Activated naive CD4-positive, alpha-beta T cell treated with anti-CD3 and anti-CD28 coated beads, Interleukin-2, amount 10 ng/mL, durations not matched to agents 7 days and 5 days (primary cell): ENCODE data around the gene RANBP1.

ENCODE experiments used
- CTCF ChIA-PET: fragments of 350-600 bp; sonication (Branson Sonifier 250); formaldehyde crosslinking; loops from one replicate; lab custom pipeline; 2021; ENCODE audit warnings: antibody characterized with exemption; lab: Charles Lee
- DNase-seq: peaks from one replicate; pipeline ENCODE4 v3.0.0-alpha.2; 2020
- H3K27ac Mint-ChIP-seq: one replicate; pipeline ENCODE4 v1.8.0; 2021; ENCODE audit warnings: mild to moderate bottlenecking, moderate library complexity, mixed read lengths
- H3K27me3 Mint-ChIP-seq: one replicate; pipeline ENCODE4 v1.8.0; 2021; ENCODE audit warnings: mild to moderate bottlenecking, mixed read lengths
- H3K36me3 Mint-ChIP-seq: one replicate; pipeline ENCODE4 v1.8.0; 2021; ENCODE audit warnings: mixed read lengths
- H3K4me1 Mint-ChIP-seq: one replicate; pipeline ENCODE4 v1.8.0; 2021; ENCODE audit warnings: mixed read lengths
- H3K4me3 Mint-ChIP-seq: one replicate; pipeline ENCODE4 v1.8.0; 2021; ENCODE audit warnings: mild to moderate bottlenecking, moderate library complexity, mixed read lengths
- H3K9me3 Mint-ChIP-seq: one replicate; pipeline ENCODE4 v1.8.0; 2021; ENCODE audit warnings: mixed read lengths

The RANBP1 gene

DNA sequence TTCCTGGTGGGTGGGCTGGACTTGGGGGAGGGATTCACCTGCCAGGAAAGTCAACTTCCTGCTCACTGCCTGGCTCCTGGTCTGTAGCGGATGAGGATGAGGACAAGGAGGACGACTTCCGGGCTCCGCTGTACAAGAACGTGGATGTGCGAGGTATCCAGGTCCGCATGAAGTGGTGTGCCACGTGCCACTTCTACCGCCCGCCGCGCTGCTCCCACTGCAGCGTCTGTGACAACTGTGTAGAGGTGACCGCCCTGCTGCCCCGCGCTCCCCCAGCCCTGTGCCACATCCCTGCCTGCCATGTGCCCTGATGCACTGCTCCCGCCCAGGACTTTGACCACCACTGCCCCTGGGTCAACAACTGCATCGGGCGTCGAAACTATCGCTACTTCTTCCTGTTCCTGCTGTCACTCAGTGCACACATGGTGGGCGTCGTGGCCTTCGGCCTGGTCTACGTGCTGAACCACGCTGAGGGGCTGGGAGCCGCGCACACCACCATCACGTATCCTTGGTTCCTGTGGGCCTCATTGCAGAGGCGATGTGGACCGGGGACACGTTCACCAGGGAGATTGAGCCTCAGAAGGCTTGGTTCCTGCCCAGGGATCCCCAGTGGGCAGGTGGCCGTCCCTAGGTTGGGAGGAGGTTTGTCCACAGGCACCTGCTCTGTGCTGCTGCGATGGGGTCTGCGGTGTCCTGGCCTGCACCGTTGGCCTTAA lies 23.6 kb downstream of the RANBP1 start:
- DNase-seq, result no peak
- H3K27me3 Mint-ChIP-seq, result no peaks in the 10 kb centered on the region
- H3K9me3 Mint-ChIP-seq, result no peaks in the 10 kb centered on the region
- no peaks in the 10 kb centered on the region for H3K36me3 Mint-ChIP-seq
- H3K4me3 Mint-ChIP-seq, result no peak overlapping the region
- H3K27ac Mint-ChIP-seq, result no peak overlapping the region
- peaks cover 6% of the 10 kb centered on the region for H3K4me1 Mint-ChIP-seq
- CTCF ChIA-PET, result no interaction called here

DNA sequence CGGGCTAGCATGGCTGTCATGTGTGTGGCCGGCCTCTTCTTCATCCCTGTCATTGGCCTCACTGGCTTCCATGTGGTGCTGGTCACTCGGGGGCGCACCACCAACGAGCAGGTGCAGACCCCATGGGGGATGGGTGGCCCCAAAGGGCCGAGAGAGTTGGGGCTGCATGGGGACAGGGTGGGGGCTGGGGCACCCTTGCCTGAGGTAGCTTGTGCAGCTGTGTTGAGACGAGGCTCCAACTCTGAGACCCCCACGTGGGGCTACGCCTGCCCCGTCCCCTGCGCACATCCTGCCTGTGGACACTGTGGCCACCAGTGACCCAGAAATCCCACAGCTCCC lies 24.2 kb downstream of the RANBP1 start:
- no peak overlapping the region for H3K4me3 Mint-ChIP-seq
- CTCF ChIA-PET, result no interaction called here
- no peak overlapping the region for H3K27ac Mint-ChIP-seq
- H3K4me1 Mint-ChIP-seq, result peaks cover 5% of the 10 kb centered on the region
- no peaks in the 10 kb centered on the region for H3K27me3 Mint-ChIP-seq
- no peaks in the 10 kb centered on the region for H3K36me3 Mint-ChIP-seq
- H3K9me3 Mint-ChIP-seq, result no peaks in the 10 kb centered on the region
- no peak for DNase-seq

DNA sequence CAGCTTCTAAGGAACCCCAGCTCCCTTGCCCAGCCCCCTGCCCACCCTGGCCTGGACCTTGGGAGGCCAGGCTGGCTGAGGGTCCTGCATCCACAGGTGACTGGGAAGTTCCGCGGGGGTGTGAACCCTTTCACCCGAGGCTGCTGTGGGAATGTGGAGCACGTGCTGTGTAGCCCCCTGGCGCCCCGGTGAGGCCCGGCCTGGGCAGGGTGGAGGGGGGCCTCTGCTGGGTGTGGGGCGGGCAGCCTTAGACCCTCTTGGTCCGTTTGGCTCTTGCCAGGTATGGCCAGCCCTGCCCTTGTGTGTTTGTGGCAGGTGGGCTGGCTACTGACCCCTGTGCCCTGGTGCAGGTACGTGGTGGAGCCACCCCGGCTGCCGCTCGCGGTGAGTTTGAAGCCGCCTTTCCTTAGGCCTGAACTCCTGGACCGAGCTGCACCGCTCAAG lies 24.6 kb downstream of the RANBP1 start:
- CTCF ChIA-PET, result no interaction called here
- no peaks in the 10 kb centered on the region for H3K36me3 Mint-ChIP-seq
- no peaks in the 10 kb centered on the region for H3K27me3 Mint-ChIP-seq

DNA sequence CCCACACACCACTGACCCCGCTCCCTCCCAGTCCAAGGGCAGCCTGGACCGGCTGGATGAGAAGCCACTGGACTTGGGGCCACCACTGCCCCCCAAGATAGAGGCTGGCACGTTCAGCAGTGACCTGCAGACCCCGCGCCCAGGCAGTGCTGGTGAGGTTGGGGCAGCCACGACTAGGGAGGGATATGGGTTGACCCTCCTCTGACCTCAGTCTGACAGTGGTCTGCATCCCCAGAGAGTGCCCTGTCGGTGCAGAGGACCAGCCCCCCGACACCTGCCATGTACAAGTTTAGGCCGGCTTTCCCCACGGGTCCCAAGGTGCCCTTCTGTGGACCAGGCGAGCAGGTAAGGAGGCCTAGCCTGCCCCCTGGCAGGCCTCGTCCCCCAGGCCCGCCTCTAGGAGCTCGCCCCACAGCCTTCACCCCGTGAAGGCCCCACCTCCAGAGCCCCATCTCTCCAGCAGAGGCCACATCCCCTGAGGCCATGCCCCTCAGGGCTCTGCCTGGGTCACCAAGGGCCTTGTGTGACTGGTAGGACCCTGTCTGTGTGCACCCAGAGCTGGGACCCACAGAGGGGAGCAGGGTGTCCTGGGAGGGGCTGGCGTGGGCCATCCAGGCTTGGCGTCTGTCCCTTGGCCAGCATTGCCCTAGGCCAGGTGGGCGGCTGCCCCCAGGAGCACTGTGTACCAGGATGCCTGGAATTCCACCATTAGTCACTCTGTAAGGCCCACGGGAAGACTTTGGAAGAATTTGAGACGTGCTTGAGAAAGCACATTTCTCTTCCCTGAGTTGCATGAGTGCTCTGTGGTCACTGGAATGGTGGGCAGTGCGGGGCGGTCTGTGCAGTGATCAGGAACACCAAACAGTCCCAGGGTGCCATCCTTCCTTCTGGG lies 25.5 kb downstream of the RANBP1 start:
- CTCF ChIA-PET, result no interaction called here
- no peak for DNase-seq
- H3K36me3 Mint-ChIP-seq, result no peaks in the 10 kb centered on the region
- H3K27ac Mint-ChIP-seq, result no peak overlapping the region
- H3K4me3 Mint-ChIP-seq, result no peak overlapping the region
- no peaks in the 10 kb centered on the region for H3K9me3 Mint-ChIP-seq
- H3K27me3 Mint-ChIP-seq, result no peaks in the 10 kb centered on the region
- peaks cover 3% of the 10 kb centered on the region for H3K4me1 Mint-ChIP-seq

More for the DNA sequence above, 24.6 kb downstream of the RANBP1 start:
- no peak overlapping the region for H3K27ac Mint-ChIP-seq
- H3K4me1 Mint-ChIP-seq, result peaks cover 5% of the 10 kb centered on the region
- H3K9me3 Mint-ChIP-seq, result no peaks in the 10 kb centered on the region
- DNase-seq, result no peak
- H3K4me3 Mint-ChIP-seq, result no peak overlapping the region

DNA sequence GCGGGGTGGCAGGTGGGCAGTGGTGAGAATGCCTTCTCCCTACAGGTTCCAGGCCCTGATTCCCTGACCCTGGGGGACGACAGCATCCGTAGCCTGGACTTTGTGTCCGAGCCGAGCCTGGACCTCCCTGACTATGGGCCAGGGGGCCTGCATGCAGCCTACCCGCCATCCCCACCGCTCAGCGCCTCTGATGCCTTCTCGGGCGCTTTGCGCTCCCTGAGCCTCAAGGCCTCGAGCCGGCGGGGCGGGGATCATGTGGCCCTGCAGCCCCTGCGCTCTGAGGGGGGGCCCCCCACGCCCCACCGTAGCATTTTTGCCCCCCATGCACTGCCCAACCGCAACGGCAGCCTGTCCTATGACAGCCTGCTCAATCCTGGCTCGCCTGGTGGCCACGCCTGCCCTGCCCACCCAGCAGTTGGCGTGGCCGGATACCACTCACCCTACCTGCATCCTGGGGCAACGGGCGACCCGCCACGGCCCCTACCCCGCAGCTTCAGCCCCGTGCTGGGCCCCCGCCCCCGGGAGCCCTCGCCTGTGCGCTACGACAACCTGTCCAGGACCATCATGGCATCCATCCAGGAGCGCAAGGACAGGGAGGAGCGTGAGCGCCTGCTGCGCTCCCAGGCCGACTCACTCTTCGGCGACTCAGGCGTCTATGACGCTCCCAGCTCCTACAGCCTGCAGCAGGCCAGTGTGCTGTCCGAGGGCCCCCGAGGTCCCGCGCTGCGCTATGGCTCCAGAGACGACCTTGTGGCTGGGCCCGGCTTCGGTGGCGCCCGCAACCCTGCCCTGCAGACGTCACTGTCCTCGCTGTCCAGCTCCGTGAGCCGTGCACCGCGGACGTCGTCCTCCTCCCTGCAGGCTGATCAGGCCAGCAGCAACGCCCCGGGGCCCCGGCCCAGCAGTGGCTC lies 27.1 kb downstream of the RANBP1 start:
- H3K4me3 Mint-ChIP-seq, result no peak overlapping the region
- no peak for DNase-seq
- H3K4me1 Mint-ChIP-seq, result no peaks in the 10 kb centered on the region
- H3K9me3 Mint-ChIP-seq, result no peaks in the 10 kb centered on the region
- H3K27me3 Mint-ChIP-seq, result no peaks in the 10 kb centered on the region
- CTCF ChIA-PET, result no interaction called here
- H3K27ac Mint-ChIP-seq, result no peak overlapping the region
- no peaks in the 10 kb centered on the region for H3K36me3 Mint-ChIP-seq

DNA sequence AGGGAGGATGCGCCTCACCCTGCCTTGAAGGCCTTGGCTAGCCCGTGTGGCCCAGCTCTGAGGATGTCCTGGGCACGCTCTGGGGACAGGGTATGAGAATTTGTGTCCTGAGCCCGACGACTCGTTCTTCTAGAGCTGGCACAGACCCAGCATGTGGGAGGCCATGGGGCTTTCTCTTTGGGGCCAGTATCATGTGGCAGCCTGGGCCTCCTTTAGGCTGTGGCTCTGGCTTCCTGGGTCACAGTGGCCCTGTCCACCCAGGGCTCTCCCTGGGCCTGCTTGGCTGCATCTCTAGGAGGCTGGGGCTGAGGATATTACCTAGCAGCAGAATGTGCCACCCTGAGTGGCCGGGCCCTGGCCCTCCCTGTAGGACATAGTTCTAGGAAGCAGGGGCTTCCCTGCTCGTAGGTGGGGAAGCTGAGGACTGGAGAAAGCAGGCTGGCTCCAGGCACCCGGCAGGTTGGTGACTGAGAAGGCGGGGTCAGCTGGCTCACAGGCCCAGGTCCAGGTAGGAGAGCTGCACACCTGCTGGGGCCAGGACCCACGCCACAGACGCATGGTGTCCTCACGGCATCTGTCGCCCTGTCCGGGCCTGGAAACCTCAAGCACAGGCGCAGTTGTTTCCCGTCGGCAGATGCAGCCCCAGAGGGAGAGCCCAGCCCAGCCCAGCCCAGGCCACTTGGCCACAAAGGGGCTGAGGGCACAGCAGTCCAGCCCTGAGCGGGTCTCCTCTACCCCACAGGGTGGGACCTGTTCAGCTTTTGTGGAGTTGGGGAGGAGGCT lies 28.2 kb downstream of the RANBP1 start:
- Mint-ChIP-seq H3K4me1 (no peaks in the 10 kb centered on the region), H3K36me3 (no peaks in the 10 kb centered on the region), H3K27me3 (no peaks in the 10 kb centered on the region), H3K27ac (no peak overlapping the region), H3K9me3 (no peaks in the 10 kb centered on the region), H3K4me3 (no peak overlapping the region)
- CTCF ChIA-PET, result interaction anchor here (1.4 kb wide), 1 partner anchor 13 kb away, joined by 3 read pairs; no protein-coding TSS in a partner anchor
- no peak for DNase-seq

DNA sequence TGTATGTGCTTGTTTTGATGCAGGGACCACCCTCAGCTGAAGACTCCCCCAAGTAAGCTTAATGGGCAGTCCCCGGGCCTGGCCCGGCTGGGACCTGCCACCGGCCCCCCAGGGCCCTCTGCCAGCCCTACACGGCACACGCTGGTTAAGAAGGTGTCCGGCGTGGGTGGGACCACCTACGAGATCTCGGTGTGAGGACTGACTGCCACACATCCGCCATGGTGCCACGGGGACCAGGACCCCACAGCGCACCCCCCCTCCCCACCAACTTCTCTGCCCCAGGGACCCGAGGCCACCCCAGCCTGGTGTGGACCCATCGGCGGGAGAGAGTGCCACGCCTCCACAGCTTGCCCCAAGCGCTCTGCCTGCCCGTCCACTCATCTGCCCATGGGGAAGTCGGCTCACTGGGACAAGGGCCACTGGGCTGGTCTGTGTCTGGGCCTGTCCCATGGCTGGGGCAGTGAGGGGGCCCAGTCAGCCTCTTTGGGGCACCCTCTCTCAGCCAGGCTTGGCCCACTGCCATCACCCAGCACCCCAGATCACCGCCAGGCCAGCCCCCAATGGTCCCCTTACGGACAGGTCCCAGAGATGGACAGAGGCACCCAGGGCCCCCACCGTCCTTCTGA lies 29.4 kb downstream of the RANBP1 start:
- H3K27me3 Mint-ChIP-seq, result no peaks in the 10 kb centered on the region
- CTCF ChIA-PET, result interaction anchor here (1.4 kb wide), 1 partner anchor 12 kb away, joined by 3 read pairs; no protein-coding TSS in a partner anchor
- H3K36me3 Mint-ChIP-seq, result no peaks in the 10 kb centered on the region

DNA sequence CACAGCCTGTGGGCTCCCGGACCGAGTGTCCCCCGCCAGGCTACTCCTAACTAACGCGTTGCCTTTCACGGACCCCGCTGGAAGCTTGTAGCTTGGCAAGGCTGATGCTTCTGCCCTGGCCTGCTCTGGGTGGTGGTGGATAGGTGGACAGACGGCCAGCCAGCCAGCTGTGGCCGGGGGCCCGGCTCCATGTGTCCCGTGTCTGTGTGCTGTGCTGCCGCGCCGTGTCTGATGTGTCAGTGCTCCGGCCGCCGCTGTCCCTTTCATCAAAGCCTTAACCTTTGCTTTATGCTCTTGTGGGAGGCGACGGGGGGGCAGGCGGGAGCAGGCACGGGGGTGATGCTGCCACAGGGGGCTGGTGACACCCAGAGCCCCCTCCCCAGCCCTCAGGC lies 29.9 kb downstream of the RANBP1 start:
- Mint-ChIP-seq H3K27ac (no peak overlapping the region), H3K4me1 (no peaks in the 10 kb centered on the region), H3K36me3 (no peaks in the 10 kb centered on the region), H3K4me3 (no peak overlapping the region), H3K27me3 (no peaks in the 10 kb centered on the region), H3K9me3 (no peaks in the 10 kb centered on the region)
- DNase-seq, result no peak
- CTCF ChIA-PET, result no interaction called here

More for the DNA sequence above, 29.4 kb downstream of the RANBP1 start:
- H3K27ac Mint-ChIP-seq, result no peak overlapping the region
- no peak overlapping the region for H3K4me3 Mint-ChIP-seq
- no peaks in the 10 kb centered on the region for H3K4me1 Mint-ChIP-seq
- H3K9me3 Mint-ChIP-seq, result no peaks in the 10 kb centered on the region
- DNase-seq, result no peak

DNA sequence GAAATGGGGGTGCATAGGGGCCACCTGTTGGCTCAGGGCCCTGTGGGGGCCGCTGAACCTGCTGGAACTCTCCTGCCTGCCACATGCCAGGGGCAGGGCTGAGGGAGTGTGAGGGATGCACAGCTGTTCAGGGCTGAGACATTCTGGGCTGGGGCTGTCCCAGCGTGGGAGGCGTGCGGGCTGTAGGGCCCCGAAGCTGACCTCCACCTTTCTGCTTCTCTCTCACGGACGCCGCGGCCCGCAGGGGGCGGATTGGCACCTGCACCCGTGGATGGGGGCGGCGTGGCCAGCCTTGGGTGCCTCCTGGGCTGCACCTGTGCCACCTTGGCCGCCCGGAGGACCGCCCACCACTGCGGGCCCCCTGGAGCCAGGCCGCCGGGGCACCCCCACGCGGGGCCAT lies 30.9 kb downstream of the RANBP1 start:
- CTCF ChIA-PET, result no interaction called here
- Mint-ChIP-seq H3K9me3 (no peaks in the 10 kb centered on the region), H3K27ac (no peak overlapping the region), H3K4me1 (no peaks in the 10 kb centered on the region), H3K27me3 (no peaks in the 10 kb centered on the region), H3K4me3 (no peak overlapping the region), H3K36me3 (no peaks in the 10 kb centered on the region)
- no peak for DNase-seq

DNA sequence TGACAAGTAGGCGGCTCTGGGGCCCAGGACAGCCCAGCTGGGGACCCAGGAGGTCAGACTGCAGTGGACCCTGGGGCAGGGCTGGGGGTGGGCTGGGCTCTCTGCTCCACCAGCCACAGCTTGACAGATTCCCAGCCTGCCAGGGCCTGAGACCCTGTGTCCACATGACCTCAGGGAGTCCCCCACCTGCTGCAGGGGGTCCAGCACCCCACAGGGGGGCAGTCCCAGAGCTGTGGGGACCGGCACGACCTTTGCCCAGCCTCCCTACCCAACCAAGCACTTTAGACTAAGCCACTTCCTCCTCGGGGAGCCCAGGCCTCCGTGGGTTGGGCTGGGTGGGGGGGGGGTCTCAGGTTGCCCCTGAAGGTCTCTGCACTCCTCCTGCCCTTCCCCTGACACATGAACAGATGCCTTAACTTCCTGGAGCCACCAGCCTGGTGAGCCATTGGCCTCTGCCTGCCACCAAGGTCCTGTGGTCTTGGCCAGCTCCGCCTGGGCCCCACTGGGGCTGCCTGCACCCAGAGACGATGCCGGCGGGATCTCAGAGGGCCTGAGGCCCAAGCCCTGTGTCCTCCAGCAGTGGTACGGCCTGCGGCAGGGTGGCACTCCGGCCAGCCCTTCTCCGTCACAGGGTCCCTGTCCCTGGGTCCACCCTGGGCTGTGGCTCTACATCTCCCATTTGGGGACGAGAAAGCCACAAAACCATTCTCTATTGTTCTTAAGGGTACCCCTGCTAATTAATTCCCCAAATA lies 31.5 kb downstream of the RANBP1 start:
- no peaks in the 10 kb centered on the region for H3K9me3 Mint-ChIP-seq
- no peak overlapping the region for H3K4me3 Mint-ChIP-seq
- peaks cover 2% of the 10 kb centered on the region for H3K27me3 Mint-ChIP-seq
- no peak for DNase-seq
- no peak overlapping the region for H3K27ac Mint-ChIP-seq
- CTCF ChIA-PET, result no interaction called here
- H3K4me1 Mint-ChIP-seq, result no peaks in the 10 kb centered on the region
- H3K36me3 Mint-ChIP-seq, result no peaks in the 10 kb centered on the region

DNA sequence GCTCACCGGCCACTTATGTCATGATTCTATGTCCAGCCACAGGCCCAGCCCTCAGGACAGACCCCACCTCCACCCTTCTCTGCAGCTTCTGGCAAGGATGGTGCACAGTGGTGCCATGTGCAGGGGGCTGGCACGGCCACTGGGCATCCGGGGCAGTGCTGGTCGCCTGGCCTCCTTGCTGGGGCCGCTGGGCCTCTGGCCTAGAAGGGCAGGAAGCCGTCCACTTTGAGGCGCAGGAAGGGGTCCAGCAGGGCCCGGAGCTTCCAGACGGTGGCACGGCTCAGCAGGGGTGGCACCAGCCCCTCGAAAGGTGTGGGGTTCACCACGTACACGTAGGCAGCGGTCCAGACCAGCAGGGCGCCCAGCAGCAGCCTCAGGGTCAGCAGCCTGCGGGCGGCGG lies 32.5 kb downstream of the RANBP1 start:
- DNase-seq, result no peak
- CTCF ChIA-PET, result no interaction called here
- Mint-ChIP-seq H3K36me3 (no peaks in the 10 kb centered on the region), H3K9me3 (no peaks in the 10 kb centered on the region), H3K4me3 (no peak overlapping the region), H3K27ac (no peak overlapping the region), H3K4me1 (no peaks in the 10 kb centered on the region), H3K27me3 (peaks cover 10% of the 10 kb centered on the region)

DNA sequence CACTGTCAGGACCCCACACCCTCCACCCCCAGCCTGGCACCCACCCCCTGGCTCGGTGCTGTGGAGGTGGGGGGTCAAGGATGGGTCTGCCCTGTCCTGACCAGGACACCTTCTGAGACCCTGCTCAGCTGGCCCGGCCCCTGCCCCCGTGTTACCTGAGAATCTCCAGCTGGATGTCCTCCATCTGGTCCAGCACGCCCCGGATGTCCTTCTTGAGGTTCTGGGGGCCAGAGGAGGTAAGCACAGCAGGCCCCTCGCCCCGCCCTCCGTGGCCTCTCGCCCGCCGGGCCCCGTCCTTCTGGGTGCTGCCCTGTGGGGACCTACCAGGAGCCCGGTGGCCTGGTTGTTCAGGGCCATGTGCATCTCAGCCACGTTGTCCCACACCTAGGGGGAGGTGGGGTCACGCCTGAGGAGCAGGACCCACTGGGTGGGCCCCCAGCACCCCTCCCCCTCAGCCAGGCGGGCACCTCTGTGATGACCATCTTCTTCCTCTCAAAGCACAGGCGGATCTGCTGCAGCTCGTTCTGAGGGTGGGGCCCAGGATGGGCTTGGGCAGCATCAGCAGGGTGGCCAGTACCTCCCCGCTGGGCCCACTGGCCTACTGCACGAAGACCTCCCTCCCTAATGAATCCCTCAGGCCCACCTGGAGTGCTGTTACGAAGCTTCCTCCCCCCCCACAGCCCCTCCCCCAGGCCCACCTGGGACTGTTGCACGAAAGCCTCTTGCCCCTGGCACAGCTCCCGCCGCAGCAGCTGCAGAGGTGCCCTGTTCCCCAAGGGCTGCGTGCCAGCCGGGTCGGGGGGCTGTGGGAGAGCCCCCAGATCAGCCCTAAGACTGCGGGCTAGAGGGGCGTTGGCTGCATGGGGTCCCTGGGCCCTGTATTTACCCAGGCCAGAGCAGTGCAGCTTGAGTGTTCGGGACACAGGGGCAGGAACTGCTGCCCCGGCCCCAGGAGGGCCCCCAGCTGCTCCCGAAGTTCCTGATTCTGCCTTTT lies 33.6 kb downstream of the RANBP1 start:
- Mint-ChIP-seq H3K9me3 (no peaks in the 10 kb centered on the region), H3K27ac (no peak overlapping the region), H3K27me3 (peaks cover 10% of the 10 kb centered on the region), H3K4me1 (peaks cover under 1% of the 10 kb centered on the region), H3K4me3 (no peak overlapping the region), H3K36me3 (no peaks in the 10 kb centered on the region)
- DNase-seq, result no peak
- CTCF ChIA-PET, result no interaction called here
